Middle frontal gyrus (tissue), 1 donor: ENCODE measurements around the gene DNM3.

ENCODE experiments used
- DNase-seq: peaks from one replicate; pipeline ENCODE4 v3.0.0-alpha.2; 2015; ENCODE audit warnings: low spot score; ENCODE audit errors: extremely low spot score

Gene DNM3

DNA sequence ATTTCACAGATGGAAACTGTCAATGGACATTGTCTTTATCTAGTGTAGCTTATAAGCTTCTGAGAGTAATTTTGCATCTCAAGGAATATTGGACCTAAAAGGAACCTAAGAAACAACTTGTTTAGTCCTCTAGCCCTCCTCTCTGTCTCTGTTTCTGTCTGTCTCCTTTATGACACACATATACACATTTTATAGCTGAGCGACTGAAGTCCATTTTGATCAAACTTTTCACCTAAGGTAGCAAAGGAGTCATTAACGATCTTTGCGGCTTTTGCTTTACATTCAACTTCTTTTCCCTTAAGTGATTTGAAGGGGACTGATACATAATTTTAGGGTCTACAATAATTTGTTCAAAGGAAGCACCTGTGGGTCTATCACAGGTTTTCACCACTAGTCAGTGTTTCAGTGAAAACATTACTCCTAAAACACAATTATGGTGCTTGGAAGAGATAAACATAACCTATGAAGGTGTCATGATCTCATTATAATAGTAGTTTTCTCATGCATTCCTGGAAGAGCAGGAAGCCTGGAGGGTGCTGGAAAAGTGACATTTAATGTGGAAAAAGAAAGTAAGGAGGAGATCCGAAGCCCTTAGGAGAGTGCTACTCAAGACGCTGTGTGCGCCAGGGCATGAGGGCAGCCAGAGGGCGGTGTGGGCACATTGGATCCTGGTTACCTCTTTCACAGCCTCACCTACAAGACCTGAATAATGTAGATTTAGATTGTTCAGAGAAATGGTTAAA, 248.6 kb downstream of the DNM3 start:
- no peak for DNase-seq

DNA sequence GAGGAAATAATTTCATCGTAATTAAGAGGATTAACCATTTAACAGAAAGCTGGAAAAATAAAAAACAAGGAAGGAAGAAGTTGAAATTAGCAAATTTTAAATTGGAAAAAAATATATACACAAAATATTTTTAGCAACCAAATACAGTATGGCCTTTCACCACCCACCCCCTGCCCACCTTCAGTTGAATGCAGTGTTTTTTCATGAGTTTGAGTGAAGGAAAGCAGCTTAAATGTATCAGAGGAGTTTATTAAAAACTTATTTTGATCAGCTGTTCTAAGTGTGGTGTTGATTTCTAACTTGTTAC, 249.2 kb downstream of the DNM3 start:
- DNase-seq = no peak

DNA sequence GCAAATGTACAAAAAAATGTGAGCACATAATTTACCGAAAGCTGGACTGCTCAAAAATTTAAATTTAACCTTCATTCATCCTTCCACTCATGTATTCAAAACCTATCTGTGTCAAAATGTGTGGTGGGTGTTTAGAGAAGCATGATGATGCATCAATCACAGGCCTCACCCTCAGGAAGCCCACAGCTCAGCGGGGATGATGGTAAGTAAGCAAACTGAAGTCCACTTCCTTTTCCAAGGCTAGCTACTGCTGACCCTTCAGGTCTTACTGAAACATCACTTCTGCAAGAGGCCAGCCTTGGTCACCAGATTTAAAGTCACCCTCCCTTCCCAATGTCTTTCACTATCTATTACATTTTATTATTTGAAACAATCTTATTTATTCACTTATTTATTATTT, 254.5 kb downstream of the DNM3 start:
- DNase-seq = no peak

DNA sequence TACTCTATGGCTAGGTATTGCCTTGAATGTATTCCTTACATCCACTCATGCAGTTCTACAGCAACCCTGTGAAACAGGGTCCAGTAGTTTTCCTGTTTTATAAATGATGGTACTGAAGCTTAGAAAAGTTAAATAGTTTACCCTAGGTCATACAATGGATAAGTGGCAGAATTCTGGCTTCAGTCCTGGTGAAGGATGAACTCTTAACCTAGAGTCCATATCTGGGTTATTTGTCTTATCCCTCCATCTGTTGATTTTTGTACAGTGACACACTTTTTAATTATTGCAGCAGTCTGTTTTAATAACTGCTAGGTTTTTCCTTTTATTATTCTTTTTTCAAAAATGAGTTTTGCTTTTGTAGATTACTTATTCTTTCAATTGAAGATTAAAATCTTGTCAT, 263.9 kb downstream of the DNM3 start:
- no peak for DNase-seq

DNA sequence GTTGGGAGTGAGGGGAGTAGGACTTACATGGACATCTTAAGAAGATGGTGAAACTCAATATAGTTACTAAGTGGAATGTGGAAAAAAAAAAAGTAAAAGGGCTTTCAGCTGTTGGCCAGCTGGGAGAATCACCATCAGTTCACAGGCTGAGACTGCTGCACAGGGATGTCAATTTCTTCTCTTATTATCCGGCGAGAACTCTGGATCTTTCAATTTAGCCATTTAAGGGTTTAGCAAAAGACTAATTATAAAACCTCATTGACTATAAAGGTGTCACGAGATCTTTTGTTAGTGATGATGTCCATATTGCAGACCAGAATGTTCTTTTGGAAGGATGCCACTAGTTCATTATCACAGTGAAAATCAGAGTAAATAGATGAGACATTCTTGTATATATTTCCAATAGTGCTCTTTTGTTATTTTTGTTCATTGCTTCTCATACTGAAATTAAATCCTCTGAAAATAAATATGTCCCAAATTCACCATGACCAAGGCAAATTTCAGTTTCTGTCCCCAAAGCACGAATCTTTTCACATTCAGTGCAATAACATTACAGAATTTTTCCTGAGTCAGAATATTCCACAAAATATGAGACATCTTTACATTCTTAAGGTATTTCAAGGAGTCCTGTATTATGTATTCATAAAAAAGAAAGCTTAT, 266.1 kb downstream of the DNM3 start:
- no peak for DNase-seq

DNA sequence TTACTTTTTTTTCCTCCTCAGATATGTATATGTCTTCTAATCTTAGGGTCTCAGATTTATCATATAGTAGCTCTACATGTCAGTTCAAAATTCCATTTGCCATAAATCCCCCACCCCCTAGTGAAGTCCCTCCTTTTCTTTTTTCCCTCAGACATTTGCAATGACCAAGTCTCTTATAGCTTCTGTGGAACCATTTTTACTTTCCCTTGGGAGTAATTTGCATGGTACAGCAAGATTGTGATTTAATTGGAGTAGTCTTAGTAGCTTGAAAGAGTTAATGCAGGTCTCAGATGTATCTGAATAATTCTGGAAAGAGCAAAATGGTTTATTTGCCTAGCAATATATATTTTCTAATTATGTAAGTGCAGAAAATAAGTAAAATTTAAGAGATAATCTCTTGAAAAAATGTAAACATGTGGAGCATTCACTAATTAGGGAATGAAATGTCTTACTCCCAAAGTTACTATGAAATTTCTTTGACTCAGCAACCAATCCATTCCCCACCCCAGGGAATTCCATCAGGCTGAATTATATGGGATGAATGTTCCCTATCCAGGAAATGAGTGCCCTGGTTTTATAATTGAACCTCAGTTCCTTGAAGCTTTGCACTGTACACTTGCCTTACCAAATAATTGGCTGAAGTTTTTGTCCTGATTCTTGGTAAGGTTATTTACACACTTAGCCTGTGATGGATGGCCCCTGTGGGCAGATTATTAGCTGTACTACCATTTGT, 267.0 kb downstream of the DNM3 start:
- DNase-seq = no peak

DNA sequence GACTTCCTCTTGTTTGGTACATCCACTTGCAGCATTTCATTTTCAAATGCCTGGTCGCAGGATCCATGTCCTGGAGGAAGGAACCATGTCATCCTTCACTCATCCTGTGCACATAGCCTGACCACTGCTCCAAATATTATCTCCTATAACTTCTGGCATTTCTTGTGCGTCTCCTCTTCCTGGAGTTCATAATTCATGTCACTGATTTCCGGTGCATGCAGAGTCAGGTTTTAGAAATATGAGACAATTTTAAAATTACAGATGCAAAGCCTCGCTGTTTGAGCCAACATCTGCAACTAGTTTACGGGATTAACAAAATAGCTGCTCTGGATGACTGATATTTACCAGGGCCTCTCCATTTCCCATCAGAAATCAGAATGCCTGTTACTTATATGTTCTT, 268.1 kb downstream of the DNM3 start:
- DNase-seq = no peak

DNA sequence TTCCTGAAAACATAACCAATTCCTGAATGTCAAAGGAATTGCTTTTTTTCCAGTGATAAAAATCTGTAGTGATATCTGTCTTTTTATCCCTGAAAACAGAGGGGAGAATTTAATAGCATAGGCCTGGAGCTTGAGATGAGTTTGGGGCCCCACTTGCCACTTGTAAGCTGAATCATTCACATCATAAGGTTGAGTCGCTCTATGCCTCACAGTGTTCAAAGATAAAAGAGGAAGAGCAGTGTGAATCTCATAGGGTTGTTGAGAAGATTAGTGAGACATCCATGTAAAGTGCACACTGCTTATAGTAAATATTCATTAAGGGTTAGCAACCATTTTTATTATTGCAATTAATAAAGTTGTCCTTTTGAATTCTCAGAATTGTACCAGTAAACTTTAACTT, 271.3 kb downstream of the DNM3 start:
- no peak for DNase-seq

DNA sequence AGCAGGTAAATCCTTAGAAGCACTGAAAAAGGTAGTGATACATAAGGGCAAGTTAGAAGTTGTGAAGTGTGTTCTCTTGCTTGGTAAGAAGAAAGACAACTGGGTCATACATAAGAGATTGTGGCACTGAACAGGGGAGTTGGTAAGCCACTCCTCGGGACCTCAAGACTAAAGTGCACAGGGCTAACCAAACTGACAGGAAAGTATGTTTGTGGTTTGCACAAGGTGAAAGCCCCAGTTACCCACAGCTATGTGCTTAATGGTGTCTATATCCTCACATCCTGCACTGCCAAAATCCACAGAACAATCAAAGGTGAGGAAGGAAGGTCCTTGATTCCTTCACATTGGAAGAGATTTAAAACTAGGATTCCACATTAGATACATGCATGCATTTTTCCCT, 276.5 kb downstream of the DNM3 start:
- no peak for DNase-seq

DNA sequence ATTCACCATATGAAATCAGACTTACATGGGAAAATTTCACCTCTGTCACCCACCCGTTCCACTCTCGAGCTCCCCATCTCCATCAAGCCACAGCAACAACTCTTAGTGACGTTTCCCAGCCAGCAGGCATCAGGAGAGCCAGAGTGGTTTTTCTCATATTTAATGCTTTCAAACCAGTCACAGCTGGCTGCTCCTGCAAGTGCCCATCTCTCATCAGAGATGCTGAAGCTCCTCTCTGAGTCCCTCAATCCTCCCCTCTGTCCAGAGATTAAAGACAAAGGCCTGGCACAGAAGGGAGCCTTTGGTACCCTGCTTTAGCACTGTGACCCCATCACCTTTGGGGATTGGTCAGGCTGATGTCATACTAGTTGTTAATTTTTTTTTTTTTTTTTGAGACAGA, 277.3 kb downstream of the DNM3 start:
- no peak for DNase-seq

DNA sequence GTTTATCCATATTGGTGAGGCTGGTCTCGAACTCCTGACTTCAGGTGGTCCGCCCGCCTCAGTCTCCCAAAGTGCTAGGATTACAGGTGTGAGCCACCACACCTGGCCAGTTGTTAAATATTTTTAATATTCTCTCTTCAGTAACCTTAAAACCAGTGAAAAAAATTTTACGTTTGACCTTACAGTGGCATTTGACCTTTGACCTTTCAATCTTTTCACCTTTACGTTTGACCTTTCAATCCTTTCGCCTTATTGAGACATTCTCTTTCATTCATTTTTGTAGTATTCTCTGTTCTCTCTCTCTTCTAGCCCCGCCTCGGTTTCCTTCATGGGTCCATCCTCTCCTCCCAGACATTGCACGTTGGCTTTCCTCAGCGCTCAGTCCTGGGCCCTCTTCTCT, 277.9 kb downstream of the DNM3 start:
- no peak for DNase-seq

DNA sequence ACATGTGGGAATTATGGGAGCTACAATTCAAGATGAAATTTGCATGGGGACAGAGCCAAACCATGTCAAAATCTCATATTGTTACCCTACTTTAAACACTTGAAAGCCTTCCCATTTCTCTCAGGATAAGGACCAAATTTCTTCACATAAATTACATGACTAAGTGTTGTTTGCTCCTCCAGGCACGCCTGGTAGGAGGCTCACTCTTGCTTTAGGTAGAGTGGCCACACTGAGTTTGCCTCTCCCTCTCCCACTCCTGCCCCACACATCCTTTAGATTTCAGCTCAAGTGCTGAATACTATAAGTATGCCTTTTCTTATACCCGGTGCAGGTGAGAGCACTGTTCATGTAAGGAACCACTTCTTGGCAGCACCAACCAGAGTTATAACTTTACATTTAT, 279.1 kb downstream of the DNM3 start:
- no peak for DNase-seq

DNA sequence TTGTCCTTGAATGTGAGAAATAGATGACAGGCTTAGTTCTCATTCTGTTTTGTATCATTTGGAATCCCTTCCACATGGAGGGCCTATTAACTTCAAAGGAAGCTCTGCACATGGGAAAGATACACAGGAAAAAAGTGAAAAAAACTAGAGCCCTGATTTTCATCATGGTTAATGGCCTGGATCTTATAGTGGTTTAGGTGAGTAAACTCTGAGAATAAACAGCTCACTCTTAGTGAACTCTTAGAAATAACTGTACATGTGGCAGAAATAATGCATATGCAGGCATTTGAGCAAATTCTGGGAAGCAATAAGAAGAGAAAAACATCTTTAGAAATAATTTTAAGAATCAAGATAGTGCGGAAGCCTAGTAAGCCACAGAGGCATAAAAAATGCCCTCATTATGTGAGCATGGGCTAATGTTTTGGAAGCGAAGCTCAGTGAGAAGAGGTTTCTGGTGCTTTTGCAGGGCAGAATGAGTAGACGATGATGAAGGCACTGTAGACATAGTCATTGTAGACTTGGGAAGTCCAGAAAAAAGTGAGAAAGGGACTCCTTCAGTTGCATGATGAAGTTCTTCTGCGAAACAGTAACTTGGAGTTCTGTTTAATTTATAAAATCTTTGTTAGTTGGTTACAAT, 279.9 kb downstream of the DNM3 start:
- no peak for DNase-seq

DNA sequence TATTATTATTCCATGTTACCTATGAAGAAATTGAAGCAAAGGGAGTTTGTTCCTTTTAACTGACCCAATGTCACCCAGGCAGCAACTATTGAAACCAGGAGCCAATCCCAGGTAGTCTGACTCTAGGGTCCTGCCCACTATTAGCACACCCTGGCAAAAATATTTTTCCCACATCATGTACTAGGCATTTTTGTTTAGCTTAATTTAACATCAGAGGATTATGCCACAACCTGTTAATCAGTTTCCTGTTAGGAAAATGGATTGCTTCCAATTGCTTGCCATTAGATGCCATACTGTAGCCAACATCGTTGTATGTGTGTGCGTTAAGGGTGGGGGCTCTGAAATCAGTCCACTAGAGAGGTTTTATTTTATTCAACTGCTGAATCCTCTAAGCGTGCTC, 281.1 kb downstream of the DNM3 start:
- no peak for DNase-seq

DNA sequence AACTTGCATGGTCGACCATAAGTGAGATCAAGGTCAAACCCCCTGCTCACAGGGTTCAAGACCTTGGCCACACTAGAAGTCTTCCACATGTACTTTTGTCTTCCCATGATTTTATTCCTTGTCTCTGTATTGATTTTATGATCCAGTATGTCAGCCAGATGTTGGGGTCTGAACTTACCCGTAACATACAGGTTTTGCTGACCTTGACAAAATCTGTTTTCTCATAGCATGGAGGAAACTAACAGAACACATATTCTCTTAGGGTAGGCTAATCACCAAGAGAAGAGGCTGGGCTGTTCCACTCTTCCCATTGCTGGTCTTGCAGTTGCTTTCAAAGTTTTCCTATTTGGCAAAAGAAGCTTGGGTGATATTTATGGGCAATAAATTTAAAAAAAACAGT, 284.0 kb downstream of the DNM3 start:
- no peak for DNase-seq

DNA sequence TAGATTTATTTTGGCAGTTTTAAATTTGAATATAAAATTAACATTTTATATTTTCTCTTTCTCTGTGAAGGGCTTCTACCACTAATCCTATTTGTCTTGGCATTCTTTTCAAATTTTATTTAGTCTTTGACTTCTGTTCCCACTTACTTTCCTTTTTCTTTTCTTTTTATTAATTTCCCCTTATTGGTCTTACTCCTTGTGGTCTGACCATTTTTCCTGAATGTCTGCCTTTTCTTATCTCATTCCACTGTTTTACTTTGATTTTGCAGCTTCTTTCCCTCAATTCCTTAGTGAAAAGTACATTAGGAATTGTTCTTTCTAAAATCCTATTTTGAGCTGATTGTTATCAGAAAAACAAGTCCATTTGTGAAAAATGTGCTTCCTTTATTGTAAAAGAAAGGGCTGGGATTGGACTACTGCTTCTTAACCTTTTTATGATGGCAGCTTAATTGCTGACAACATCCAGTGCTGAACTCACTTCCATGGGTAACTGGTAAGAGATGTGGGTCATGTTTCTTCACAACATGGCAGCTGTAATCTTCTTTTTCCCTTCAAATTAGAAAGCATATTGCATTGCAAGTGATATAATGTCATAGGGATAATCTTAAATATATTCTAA, 284.6 kb downstream of the DNM3 start:
- DNase-seq = no peak

DNA sequence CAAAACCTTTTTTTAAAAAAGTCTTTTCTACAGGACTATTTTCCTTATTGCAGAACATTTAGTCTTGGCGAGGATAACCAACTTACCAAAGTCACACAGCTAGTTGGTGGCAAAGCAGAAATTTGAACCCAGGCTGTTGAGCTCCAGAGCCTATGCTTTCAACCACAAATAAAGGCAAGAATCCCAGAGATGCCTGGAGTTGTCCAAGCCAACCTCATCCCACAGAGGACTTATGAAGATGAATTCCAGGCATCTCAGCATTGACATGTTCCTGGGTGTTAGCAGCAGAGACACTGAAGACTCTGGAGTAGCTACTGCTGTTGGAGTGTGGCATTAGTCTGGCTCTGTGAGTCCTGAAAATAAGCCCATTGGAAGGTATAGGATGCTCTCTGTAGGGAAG, 291.5 kb downstream of the DNM3 start:
- DNase-seq = no peak

DNA sequence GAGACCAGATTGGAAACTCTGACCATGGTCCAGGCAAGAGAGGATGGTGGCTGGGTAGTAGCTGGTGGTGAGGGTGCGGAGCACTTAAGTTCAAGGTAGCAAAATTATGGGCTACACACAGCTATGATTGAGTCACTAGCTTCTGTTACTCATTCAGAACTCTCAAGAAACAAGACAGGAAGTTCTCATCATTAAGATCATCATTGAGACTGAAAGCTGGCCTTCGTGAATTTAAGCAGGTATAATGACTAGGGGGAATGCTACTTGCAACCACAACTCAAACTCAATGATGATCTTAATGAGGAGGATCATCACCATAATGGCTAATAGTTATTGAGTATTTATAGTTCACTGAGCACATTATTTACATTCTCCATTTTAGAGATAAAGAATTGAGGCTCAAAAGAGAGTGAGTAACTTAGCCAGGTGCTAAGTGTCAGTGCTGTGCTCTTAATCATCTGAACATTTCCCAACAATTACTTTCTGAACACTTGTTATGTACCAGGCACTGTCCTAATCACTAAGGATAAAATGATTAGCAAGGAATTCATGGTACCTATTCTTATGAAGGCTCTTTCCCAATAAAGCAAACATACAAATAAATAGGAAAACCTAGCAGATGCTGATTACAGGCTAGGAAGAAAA, 292.9 kb downstream of the DNM3 start:
- DNase-seq = no peak

DNA sequence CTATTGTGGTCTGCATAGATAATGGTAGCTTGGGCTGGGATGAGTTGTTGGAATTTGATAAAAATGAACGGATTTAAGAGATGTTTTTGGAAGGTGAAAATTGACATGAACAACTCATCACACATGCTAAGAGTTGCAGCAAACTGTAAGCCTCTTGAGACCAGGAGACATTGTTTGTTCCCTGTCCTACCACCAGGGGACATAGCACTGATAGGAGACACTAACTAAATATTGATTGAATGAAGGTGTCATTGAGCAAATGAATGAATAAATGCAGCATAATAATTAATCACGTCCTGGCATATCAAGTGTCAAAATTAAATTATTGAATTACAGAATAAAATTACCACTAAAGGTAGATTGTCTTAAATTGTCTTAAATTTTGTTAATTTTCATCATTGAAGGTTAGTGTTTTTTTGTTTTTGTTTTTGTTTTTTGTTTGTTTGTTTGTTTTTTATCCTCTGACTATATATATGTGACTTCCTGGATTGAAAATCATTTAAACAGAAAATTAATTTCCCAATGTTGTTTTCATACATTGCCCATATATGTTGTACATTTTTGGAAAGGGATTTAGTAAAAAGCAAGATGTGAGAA, 293.9 kb downstream of the DNM3 start:
- no peak for DNase-seq

DNA sequence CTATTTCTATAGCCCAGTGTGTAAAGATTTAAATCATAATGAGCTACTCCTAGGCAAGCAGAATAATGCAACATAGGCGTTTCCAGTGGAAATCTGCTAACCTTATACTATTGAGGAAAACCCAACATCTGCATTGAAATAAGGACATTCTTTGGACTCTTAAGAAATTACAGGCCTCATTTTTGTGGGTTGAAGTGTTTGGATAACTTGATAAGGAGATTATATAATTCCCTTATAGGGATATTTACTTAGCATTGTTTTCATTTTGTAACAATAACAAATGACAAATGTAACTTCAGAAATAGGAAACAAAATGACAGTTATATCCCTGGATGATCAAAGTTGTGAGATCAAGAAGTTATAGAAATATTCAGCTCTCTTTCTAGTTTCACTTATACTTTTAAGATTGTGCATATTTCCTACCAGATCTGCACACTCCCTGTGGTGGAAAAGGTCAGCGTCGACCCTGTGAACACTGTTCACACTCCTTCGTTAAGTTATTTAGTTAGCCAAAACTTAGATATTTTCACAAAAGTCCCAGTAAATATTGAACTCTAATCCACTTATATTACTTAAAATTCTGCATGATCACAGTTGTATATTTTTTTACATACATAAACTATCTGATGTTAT, 294.8 kb downstream of the DNM3 start:
- no peak for DNase-seq

DNA sequence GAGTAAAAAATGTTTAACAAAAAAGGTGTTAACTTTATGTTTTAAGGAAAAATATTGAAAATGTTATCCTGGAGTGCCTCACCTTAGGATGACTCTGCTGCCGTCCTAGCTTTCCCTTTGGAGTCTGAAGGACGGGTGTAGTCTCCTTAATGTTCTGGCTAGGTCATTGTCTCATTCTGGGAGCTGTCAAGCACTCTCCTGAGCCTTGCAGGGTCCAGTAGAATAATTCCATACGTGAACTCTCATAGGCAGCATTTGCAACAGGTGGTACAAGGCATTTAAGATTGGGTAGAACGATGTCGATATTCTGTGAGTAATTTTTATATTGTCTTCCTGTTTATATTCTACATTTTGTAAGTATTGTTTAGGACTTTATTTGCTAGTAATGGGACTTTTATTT, 295.6 kb downstream of the DNM3 start:
- DNase-seq = no peak
